Colon (tissue), 2 donors: ENCODE results near the gene PARD3B.
A peak's percentile ranks its signal among the peaks of the same experiment; 100 is the strongest.

Experiments
- FAIRE-seq: peaks from 2 replicates; lab custom pipeline; 2012; peaks lifted over from hg19 to GRCh38; lab: Jason Lieb, UNC
- donor health status: control.
- donor health status: control.

The PARD3B gene

GRCh38 chr2:205276116-205276777 lies 731.0 kb downstream of the PARD3B start:
- FAIRE-seq = no peak

- no peak for FAIRE-seq
Observed at GRCh38 chr2:205280596-205281236, 735.4 kb downstream of the PARD3B start.

- FAIRE-seq = no peak
Observed at GRCh38 chr2:205283736-205284270, 738.5 kb downstream of the PARD3B start.

- no peak for FAIRE-seq
Observed at GRCh38 chr2:205284334-205284733, 739.1 kb downstream of the PARD3B start.

GRCh38 chr2:205287316-205287715 lies 742.0 kb downstream of the PARD3B start:
- no peak for FAIRE-seq

- FAIRE-seq = no peak
Observed at GRCh38 chr2:205288686-205289085, 743.4 kb downstream of the PARD3B start.

- FAIRE-seq = no peak
Observed at GRCh38 chr2:205290299-205290698, 745.0 kb downstream of the PARD3B start.

GRCh38 chr2:205292665-205293295 lies 747.5 kb downstream of the PARD3B start:
- peak; percentile 5 for FAIRE-seq

- no peak for FAIRE-seq
Observed at GRCh38 chr2:205293559-205293958, 748.3 kb downstream of the PARD3B start.

- FAIRE-seq = no peak
Observed at GRCh38 chr2:205296959-205297358, 751.7 kb downstream of the PARD3B start.

GRCh38 chr2:205297368-205297767 lies 752.1 kb downstream of the PARD3B start:
- no peak for FAIRE-seq

GRCh38 chr2:205297846-205298245 lies 752.6 kb downstream of the PARD3B start:
- FAIRE-seq = no peak

GRCh38 chr2:205311201-205311600 lies 765.9 kb downstream of the PARD3B start:
- FAIRE-seq = no peak

- FAIRE-seq = no peak
Observed at GRCh38 chr2:205321231-205321630, 776.0 kb downstream of the PARD3B start.

- FAIRE-seq = no peak
Observed at GRCh38 chr2:205323929-205324328, 778.7 kb downstream of the PARD3B start.

GRCh38 chr2:205324355-205324754 lies 779.1 kb downstream of the PARD3B start:
- no peak for FAIRE-seq

GRCh38 chr2:205333351-205333750 lies 788.1 kb downstream of the PARD3B start:
- FAIRE-seq = no peak

GRCh38 chr2:205337274-205337673 lies 792.0 kb downstream of the PARD3B start:
- FAIRE-seq = no peak

- FAIRE-seq = no peak
Observed at GRCh38 chr2:205338156-205338555, 792.9 kb downstream of the PARD3B start.

- FAIRE-seq = no peak
Observed at GRCh38 chr2:205343103-205343502, 797.8 kb downstream of the PARD3B start.

GRCh38 chr2:205346649-205347048 lies 801.4 kb downstream of the PARD3B start:
- FAIRE-seq = no peak

- no peak for FAIRE-seq
Observed at GRCh38 chr2:205347899-205348298, 802.6 kb downstream of the PARD3B start.

- FAIRE-seq = no peak
Observed at GRCh38 chr2:205352094-205352493, 806.8 kb downstream of the PARD3B start.
